Smooth muscle cell (in vitro differentiated cells): ENCODE measurements around the gene RUBCN. TPM values are rescaled to one million over a fixed set of nuclear protein-coding genes. Genes with fewer than 3 reads are reported as not detected.
A peak's percentile ranks its signal among the peaks of the same experiment; 100 is the strongest.
"Not testable (repeated sequence)": the region's sequence is repeated elsewhere in the genome, so short reads cannot be mapped to it uniquely, and the experiment has no call there.

Experiments
- DNase-seq: peaks from one replicate; lab custom pipeline; 2025; ENCODE audit not compliant: unreplicated experiment; lab: John Stamatoyannopoulos, UW
- H2AFZ ChIP-seq: fragments of 200-600 bp; sonication (generic); 2 replicates; pipeline ENCODE4 v1.6.0; 2016; ENCODE audit warnings: antibody characterized with exemption, low read depth, mild to moderate bottlenecking
- H3F3A ChIP-seq: fragments of 200-600 bp; sonication (generic); 2 replicates; pipeline ENCODE4 v1.6.0; 2017; ENCODE audit warnings: antibody characterized with exemption, low read depth
- H3K27ac ChIP-seq: fragments of 200-600 bp; sonication (generic); 2 replicates; pipeline ENCODE4 v1.5.1; 2016; ENCODE audit warnings: low read depth, mild to moderate bottlenecking
- H3K27me3 ChIP-seq: fragments of 200-600 bp; sonication (generic); 2 replicates; pipeline ENCODE4 v1.6.1; 2016; ENCODE audit warnings: low read depth, mild to moderate bottlenecking
- H3K36me3 ChIP-seq: fragments of 200-600 bp; sonication (generic); 2 replicates; pipeline ENCODE4 v1.5.1; 2016; ENCODE audit warnings: low read depth
- H3K4me1 ChIP-seq: fragments of 200-600 bp; sonication (generic); 2 replicates; pipeline ENCODE4 v1.5.1; 2016; ENCODE audit warnings: low read depth
- H3K4me2 ChIP-seq: fragments of 200-600 bp; sonication (generic); 2 replicates; pipeline ENCODE4 v1.6.0; 2016; ENCODE audit warnings: mild to moderate bottlenecking
- H3K4me3 ChIP-seq: fragments of 200-600 bp; sonication (generic); 2 replicates; pipeline ENCODE4 v1.5.1; 2016; ENCODE audit warnings: mild to moderate bottlenecking
- H3K79me2 ChIP-seq: fragments of 200-600 bp; sonication (generic); 2 replicates; pipeline ENCODE4 v1.6.0; 2016; ENCODE audit warnings: low read depth, mild to moderate bottlenecking
- H3K9ac ChIP-seq: fragments of 200-600 bp; sonication (generic); 2 replicates; pipeline ENCODE4 v1.6.0; 2016; ENCODE audit warnings: low read depth
- H3K9me3 ChIP-seq: fragments of 200-600 bp; sonication (generic); replicated peaks from 2 replicates; pipeline ENCODE4 v1.5.1; 2016; ENCODE audit warnings: low read depth
- H4K20me1 ChIP-seq: fragments of 200-600 bp; sonication (generic); 2 replicates; pipeline ENCODE4 v1.6.0; 2016; ENCODE audit warnings: low read depth
- CTCF ChIP-seq: fragments of 200-600 bp; sonication (generic); IDR thresholded peaks from 2 replicates; pipeline ENCODE4 v1.5.1; 2017; ENCODE audit warnings: borderline replicate concordance, mild to moderate bottlenecking, antibody characterized with exemption; ENCODE audit not compliant: insufficient read depth, poor library complexity, severe bottlenecking
- WGBS: methylation state at CpG from one replicate; pipeline ENCODE4 v1.1.7; 2016; ENCODE audit warnings: low lambda C conversion rate; 5-methylcytosine and 5-hydroxymethylcytosine counted together
- polyA plus RNA-seq: library from polyadenylated mRNA; unstranded; fragments of >200 nt; fragmentation: Nextera tagmentation; extraction: Ambion mirVana; gene quantifications from 2 replicates; pipeline ENCODE4 v1.2.1, GENCODE V29; 2016
- total RNA-seq: library from RNA; depleted of rRNA; stranded (reverse); fragments of >200 nt; gene quantifications from 2 replicates; pipeline ENCODE4 v1.2.3, GENCODE V29; 2014

Gene RUBCN
- total and polyA plus RNA-seq, 2 experiments from 2014 or later = 7.5 to 8.3 TPM

GRCh38 chr3:197652860-197653259 is 83.8 kb downstream of the RUBCN start:
- not testable (repeated sequence) for H3K9ac ChIP-seq, H3K27me3 ChIP-seq, DNase-seq, H3F3A ChIP-seq, H3K4me3 ChIP-seq, H3K36me3 ChIP-seq, H2AFZ ChIP-seq, H3K9me3 ChIP-seq, H3K4me1 ChIP-seq, H3K4me2 ChIP-seq, H4K20me1 ChIP-seq, H3K79me2 ChIP-seq, H3K27ac ChIP-seq
- 83% methylated on average over 6 of the region's 10 CpGs for WGBS

- H3K79me2 ChIP-seq, H3K27ac ChIP-seq, H3K4me2 ChIP-seq, H4K20me1 ChIP-seq, DNase-seq, H3K36me3 ChIP-seq, H3K4me1 ChIP-seq, H2AFZ ChIP-seq, H3K9me3 ChIP-seq, H3F3A ChIP-seq, H3K27me3 ChIP-seq, H3K4me3 ChIP-seq, H3K9ac ChIP-seq: not testable (repeated sequence)
- WGBS = 98% methylated on average over 5 of the region's 7 CpGs
Observed at GRCh38 chr3:197647649-197648048, 89.1 kb downstream of the RUBCN start.

- not testable (repeated sequence) for H3K79me2 ChIP-seq, H3K27me3 ChIP-seq, H3K36me3 ChIP-seq, H2AFZ ChIP-seq, H3K9ac ChIP-seq, H3K27ac ChIP-seq, DNase-seq, H3K4me1 ChIP-seq, H3K9me3 ChIP-seq, H4K20me1 ChIP-seq, H3K4me3 ChIP-seq, H3F3A ChIP-seq, H3K4me2 ChIP-seq
- 97% methylated on average over 7 of the region's 9 CpGs for WGBS
Observed at GRCh38 chr3:197647191-197647590, 89.5 kb downstream of the RUBCN start.

GRCh38 chr3:197646294-197646693 is 90.4 kb downstream of the RUBCN start:
- not testable (repeated sequence) for H2AFZ ChIP-seq, H3K9ac ChIP-seq, H3K4me3 ChIP-seq, H3K27ac ChIP-seq, H3K4me2 ChIP-seq, DNase-seq, H4K20me1 ChIP-seq, H3K27me3 ChIP-seq, H3K36me3 ChIP-seq, H3F3A ChIP-seq, H3K4me1 ChIP-seq, H3K79me2 ChIP-seq, H3K9me3 ChIP-seq
- WGBS = 85% methylated on average over 12 of the region's 12 CpGs

- not testable (repeated sequence) for H3K4me3 ChIP-seq, H3K36me3 ChIP-seq, H3K4me1 ChIP-seq, H3F3A ChIP-seq, H3K27ac ChIP-seq, H2AFZ ChIP-seq, H3K9me3 ChIP-seq, H3K27me3 ChIP-seq, DNase-seq, H3K9ac ChIP-seq, H4K20me1 ChIP-seq, H3K4me2 ChIP-seq, H3K79me2 ChIP-seq
- 96% methylated on average over 10 of the region's 10 CpGs for WGBS
Observed at GRCh38 chr3:197637556-197637955, 99.1 kb downstream of the RUBCN start.

GRCh38 chr3:197631989-197632388 is 104.7 kb downstream of the RUBCN start:
- H3K36me3 ChIP-seq = not testable (repeated sequence)

GRCh38 chr3:197630766-197631165 is 105.9 kb downstream of the RUBCN start:
- H3K27ac ChIP-seq, H3K4me2 ChIP-seq, H3K9me3 ChIP-seq, H3K36me3 ChIP-seq, H3K27me3 ChIP-seq, H2AFZ ChIP-seq, H4K20me1 ChIP-seq, DNase-seq, H3K4me3 ChIP-seq, H3K9ac ChIP-seq, H3K4me1 ChIP-seq, H3F3A ChIP-seq, H3K79me2 ChIP-seq: not testable (repeated sequence)
- WGBS = 58% methylated on average over 12 of the region's 12 CpGs

More at GRCh38 chr3:197631989-197632388, 104.7 kb downstream of the RUBCN start:
- not testable (repeated sequence) for H3K4me1 ChIP-seq, H3K27me3 ChIP-seq, H3K27ac ChIP-seq, H3F3A ChIP-seq, H3K4me3 ChIP-seq, DNase-seq, H4K20me1 ChIP-seq, H3K9ac ChIP-seq, H3K79me2 ChIP-seq, H2AFZ ChIP-seq, H3K9me3 ChIP-seq, H3K4me2 ChIP-seq
- peak; percentile 19 for TF ChIP-seq CTCF
- WGBS = 20% methylated on average over 6 of the region's 11 CpGs

GRCh38 chr3:197629286-197629685 is 107.4 kb downstream of the RUBCN start:
- not testable (repeated sequence) for H3K4me2 ChIP-seq, DNase-seq, H3K27ac ChIP-seq, H3K4me1 ChIP-seq, H3K79me2 ChIP-seq, H3K9me3 ChIP-seq, H2AFZ ChIP-seq, H3F3A ChIP-seq, H3K9ac ChIP-seq, H3K4me3 ChIP-seq, H3K27me3 ChIP-seq, H3K36me3 ChIP-seq
- WGBS = 95% methylated on average over 6 of the region's 14 CpGs
- H4K20me1 ChIP-seq = peaks cover 10% of the 10 kb centered on the region
